H1 (cell line): ENCODE results near the gene APP.

Experiments
- POLR2AphosphoS5 ChIP-seq: IDR thresholded peaks from 2 replicates; pipeline ENCODE4 v1.6.1; 2011; ENCODE audit warnings: low read depth, low read length
- TF ChIP-seq, protein P1 (sequence below), 3 experiments: IDR thresholded peaks; 1 replicate in 2 of 3; 2 replicates in 1 of 3; pipeline versions ENCODE4 v1.5.1 to v1.6.1; 2011; ENCODE audit warnings: low read length in 3 of 3, mild to moderate bottlenecking in 3 of 3, inconsistent platforms in 2 of 3, low read depth in 1 of 3, moderate library complexity in 1 of 3; ENCODE audit not compliant: insufficient read depth in 1 of 3; ENCODE audit errors: control extremely low read depth in 1 of 3

DNA sequence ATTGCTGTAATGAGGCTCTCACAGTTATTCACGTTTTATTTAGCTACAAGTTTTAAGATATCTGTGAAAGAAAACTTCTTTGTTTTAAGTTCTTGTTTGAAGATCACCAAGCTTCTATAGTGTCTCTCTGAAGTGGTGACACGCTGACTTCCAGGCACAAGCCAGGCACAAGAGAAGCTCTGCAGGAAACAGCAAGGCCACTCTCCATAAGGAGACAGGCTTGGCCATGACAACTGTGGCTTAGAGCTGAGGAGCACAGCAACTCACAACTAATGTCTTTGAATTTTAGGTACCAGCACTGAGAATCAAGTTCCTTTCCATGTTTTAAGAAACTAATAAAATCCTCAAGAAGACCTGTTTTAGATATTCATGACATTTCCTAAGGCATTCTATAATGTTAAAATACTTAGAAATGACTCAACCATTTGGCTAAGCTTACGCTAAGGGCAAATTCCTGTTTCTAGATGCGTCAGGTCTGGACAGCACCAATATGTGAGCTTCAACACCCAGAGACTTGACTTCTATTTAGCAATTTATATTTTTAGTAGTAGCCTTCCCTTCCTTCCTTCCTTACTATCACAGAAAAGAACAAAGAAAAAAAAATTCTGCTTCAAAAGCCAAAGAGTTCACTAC, 40.2 kb downstream of the APP start:
- TF ChIP-seq, protein P1, sequence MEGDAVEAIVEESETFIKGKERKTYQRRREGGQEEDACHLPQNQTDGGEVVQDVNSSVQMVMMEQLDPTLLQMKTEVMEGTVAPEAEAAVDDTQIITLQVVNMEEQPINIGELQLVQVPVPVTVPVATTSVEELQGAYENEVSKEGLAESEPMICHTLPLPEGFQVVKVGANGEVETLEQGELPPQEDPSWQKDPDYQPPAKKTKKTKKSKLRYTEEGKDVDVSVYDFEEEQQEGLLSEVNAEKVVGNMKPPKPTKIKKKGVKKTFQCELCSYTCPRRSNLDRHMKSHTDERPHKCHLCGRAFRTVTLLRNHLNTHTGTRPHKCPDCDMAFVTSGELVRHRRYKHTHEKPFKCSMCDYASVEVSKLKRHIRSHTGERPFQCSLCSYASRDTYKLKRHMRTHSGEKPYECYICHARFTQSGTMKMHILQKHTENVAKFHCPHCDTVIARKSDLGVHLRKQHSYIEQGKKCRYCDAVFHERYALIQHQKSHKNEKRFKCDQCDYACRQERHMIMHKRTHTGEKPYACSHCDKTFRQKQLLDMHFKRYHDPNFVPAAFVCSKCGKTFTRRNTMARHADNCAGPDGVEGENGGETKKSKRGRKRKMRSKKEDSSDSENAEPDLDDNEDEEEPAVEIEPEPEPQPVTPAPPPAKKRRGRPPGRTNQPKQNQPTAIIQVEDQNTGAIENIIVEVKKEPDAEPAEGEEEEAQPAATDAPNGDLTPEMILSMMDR (IDR thresholded peaks at IDR 0.05; ENCODE audit: control extremely low read depth in 1 of 3, insufficient read depth in 1 of 3, low read depth in 1 of 3, low read length in 3 of 3), result no peak
- TF ChIP-seq POLR2AphosphoS5, result no peak
